Type B pancreatic cell (in vitro differentiated cells): ENCODE measurements around the gene WNT3A. TPM values are rescaled to one million over a fixed set of nuclear protein-coding genes. Genes with fewer than 3 reads are reported as not detected.

Source experiments
- DNase-seq: peaks from one replicate; pipeline ENCODE4 v3.0.0; 2021; ENCODE audit warnings: mixed read lengths; ENCODE audit not compliant: unreplicated experiment; ENCODE audit errors: extremely low spot score
- H3K27ac Mint-ChIP-seq: 2 replicates; pipeline ENCODE4 v1.8.0; 2021; ENCODE audit warnings: mild to moderate bottlenecking, mixed read lengths
- H3K27me3 Mint-ChIP-seq: 2 replicates; pipeline ENCODE4 v1.8.0; 2021; ENCODE audit warnings: mixed read lengths
- H3K36me3 Mint-ChIP-seq: 2 replicates; pipeline ENCODE4 v1.8.0; 2021; ENCODE audit warnings: mixed read lengths
- H3K4me1 Mint-ChIP-seq: one replicate; pipeline ENCODE4 v1.8.0; 2021; ENCODE audit warnings: mixed read lengths; ENCODE audit not compliant: unreplicated experiment
- H3K4me3 Mint-ChIP-seq: 2 replicates; pipeline ENCODE4 v1.8.0; 2021; ENCODE audit warnings: mild to moderate bottlenecking, mixed read lengths
- H3K9me3 Mint-ChIP-seq: 2 replicates; pipeline ENCODE4 v1.8.0; 2021; ENCODE audit warnings: mixed read lengths
- total RNA-seq: library from RNA; stranded (reverse); gene quantifications from 2 replicates; pipeline ENCODE4 v1.2.1, GENCODE V29; 2021; ENCODE audit warnings: low replicate concordance
- TF ChIP-seq, protein P1 (sequence below): fragments of 200-600 bp; sonication (generic); conservative IDR thresholded peaks from 2 replicates; pipeline ENCODE4 v1.5.0; 2021; ENCODE audit warnings: antibody characterized with exemption, mild to moderate bottlenecking

Gene WNT3A
- total RNA-seq, 1 donor from 2014 or later = 6.4 TPM

DNA sequence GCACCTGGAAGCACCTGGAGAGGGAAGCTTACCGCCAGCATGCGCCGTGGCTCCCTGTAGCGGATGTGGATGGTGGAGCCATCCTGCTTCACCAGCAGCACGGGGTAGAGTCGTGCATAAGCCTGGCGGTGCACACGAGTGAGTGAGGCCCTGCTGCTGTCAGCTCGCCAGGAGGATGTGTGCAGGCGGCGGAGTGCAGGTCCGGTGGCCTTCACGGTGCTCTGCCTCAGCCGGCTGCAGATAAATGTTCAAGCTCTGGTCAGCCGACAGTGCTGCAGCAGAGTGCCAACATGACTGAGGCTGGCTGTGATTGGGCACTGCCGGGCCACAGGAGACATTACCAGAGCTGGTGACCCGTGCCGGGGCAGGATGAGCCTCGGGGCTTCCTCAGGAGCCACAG lies 100.8 kb downstream of the WNT3A start:
- Mint-ChIP-seq H3K4me3 (peak overlapping the region; percentile 96), H3K27ac (peak overlapping the region; percentile 98), H3K9me3 (no peaks in the 10 kb centered on the region), H3K27me3 (no peaks in the 10 kb centered on the region), H3K36me3 (no peaks in the 10 kb centered on the region), H3K4me1 (peaks cover 13% of the 10 kb centered on the region)
- TF ChIP-seq, protein P1, sequence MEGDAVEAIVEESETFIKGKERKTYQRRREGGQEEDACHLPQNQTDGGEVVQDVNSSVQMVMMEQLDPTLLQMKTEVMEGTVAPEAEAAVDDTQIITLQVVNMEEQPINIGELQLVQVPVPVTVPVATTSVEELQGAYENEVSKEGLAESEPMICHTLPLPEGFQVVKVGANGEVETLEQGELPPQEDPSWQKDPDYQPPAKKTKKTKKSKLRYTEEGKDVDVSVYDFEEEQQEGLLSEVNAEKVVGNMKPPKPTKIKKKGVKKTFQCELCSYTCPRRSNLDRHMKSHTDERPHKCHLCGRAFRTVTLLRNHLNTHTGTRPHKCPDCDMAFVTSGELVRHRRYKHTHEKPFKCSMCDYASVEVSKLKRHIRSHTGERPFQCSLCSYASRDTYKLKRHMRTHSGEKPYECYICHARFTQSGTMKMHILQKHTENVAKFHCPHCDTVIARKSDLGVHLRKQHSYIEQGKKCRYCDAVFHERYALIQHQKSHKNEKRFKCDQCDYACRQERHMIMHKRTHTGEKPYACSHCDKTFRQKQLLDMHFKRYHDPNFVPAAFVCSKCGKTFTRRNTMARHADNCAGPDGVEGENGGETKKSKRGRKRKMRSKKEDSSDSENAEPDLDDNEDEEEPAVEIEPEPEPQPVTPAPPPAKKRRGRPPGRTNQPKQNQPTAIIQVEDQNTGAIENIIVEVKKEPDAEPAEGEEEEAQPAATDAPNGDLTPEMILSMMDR = no peak
- DNase-seq = no peak

DNA sequence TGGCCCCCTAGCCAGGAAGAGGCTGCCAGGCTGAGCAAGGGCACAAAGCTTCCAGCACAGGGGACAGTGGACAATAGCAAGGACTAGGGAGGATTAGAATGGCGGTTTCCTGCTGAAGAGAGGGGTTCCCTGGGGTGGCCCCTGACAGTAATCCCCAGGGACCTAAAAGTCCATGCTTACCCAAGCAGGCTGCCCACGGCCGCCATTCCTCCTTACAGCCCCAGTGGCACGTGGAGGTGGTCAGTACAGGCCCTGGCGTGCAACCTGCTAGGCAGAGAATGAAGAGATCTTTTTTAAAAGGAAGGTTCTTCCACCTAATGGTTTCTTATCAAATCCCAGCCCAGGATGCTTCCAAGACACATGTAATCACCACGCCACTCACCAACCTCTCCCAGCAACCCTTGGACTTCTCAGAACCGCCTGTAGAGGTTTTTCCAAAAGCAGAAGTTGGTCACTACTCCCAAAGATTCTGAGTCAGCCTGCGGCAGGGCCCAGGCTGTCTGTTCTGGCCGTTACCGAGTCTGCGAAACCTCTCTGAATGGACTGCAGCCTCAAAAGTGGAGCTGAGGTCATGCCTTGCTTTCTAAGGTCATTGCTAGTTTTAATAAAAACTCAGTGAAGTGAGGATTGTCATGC lies 101.4 kb downstream of the WNT3A start:
- TF ChIP-seq, protein P1 = no peak
- Mint-ChIP-seq H3K27ac (peak overlapping the region; percentile 98), H3K4me3 (peak overlapping the region; percentile 96), H3K27me3 (no peaks in the 10 kb centered on the region), H3K9me3 (no peaks in the 10 kb centered on the region), H3K4me1 (peaks cover 13% of the 10 kb centered on the region), H3K36me3 (no peaks in the 10 kb centered on the region)
- no peak for DNase-seq

GRCh38 chr1:228108742-228109072 lies 101.9 kb downstream of the WNT3A start:
- Mint-ChIP-seq H3K36me3 (no peaks in the 10 kb centered on the region), H3K27ac (peak overlapping the region; percentile 98), H3K4me1 (peaks cover 13% of the 10 kb centered on the region), H3K4me3 (peak overlapping the region; percentile 96), H3K9me3 (no peaks in the 10 kb centered on the region), H3K27me3 (no peaks in the 10 kb centered on the region)
- DNase-seq = no peak
- TF ChIP-seq, protein P1 = no peak

- peak within 1 kb of the TSS; percentile 96 for H3K4me3 Mint-ChIP-seq
- no peaks in the 10 kb centered on the region for H3K27me3 Mint-ChIP-seq
- TF ChIP-seq, protein P1 = peak; percentile 45
Measured at GRCh38 chr1:228109073-228109961, 102.5 kb downstream of the WNT3A start, which contains the start of gene MRPL55. Gene MRPL55 (minus strand): TSS chr1:228109299. CDS start chr1:228108260, 1,039 bp downstream.

GRCh38 chr1:228109962-228110488 lies 103.2 kb downstream of the WNT3A start:
- H3K36me3 Mint-ChIP-seq = no peaks in the 10 kb centered on the region
- peak overlapping the region; percentile 98 for H3K27ac Mint-ChIP-seq
- H3K9me3 Mint-ChIP-seq = no peaks in the 10 kb centered on the region
- H3K4me1 Mint-ChIP-seq = peaks cover 6% of the 10 kb centered on the region
- TF ChIP-seq, protein P1 = no peak
- no peak for DNase-seq
- peak overlapping the region; percentile 96 for H3K4me3 Mint-ChIP-seq
- H3K27me3 Mint-ChIP-seq = no peaks in the 10 kb centered on the region

More at GRCh38 chr1:228109073-228109961, 102.5 kb downstream of the WNT3A start, which contains the start of gene MRPL55:
- peaks cover 11% of the 10 kb centered on the region for H3K4me1 Mint-ChIP-seq
- no peaks in the 10 kb centered on the region for H3K36me3 Mint-ChIP-seq
- no peaks in the 10 kb centered on the region for H3K9me3 Mint-ChIP-seq
- peak within 1 kb of the TSS; percentile 98 for H3K27ac Mint-ChIP-seq
- peak; percentile 99 for DNase-seq
